NCI-H2107 treated with DMSO at 0.1 percent for 48 hours (cell line): ENCODE results near the gene FIBP.
"Not testable (repeated sequence)": the region's sequence is repeated elsewhere in the genome, so short reads cannot be mapped to it uniquely, and the experiment has no call there.

Source experiments
- DNase-seq: peaks from one replicate; lab custom pipeline; 2025; ENCODE audit not compliant: unreplicated experiment; lab: John Stamatoyannopoulos, UW

Gene FIBP

DNA sequence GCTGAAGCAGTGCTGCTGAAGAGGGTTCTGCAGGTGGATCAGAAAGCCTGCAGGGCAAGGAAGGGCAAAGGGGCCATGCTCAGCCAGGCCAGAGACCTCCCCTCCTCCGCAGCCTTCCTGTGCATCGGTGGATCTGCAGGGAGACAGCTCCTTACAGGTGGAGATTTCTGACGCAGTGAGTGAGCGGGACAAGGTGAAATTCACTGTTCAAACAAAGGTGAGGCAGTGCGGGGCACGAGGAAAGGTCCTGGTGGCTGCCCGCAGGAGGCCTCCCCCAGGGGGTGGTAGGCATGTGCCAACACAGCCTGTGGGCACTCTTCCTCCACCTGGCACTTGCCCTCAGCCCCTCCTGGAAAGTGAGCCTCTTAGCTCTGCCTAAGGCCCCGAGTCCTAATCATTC, 38.9 kb downstream of the FIBP start:
- DNase-seq: no peak

DNA sequence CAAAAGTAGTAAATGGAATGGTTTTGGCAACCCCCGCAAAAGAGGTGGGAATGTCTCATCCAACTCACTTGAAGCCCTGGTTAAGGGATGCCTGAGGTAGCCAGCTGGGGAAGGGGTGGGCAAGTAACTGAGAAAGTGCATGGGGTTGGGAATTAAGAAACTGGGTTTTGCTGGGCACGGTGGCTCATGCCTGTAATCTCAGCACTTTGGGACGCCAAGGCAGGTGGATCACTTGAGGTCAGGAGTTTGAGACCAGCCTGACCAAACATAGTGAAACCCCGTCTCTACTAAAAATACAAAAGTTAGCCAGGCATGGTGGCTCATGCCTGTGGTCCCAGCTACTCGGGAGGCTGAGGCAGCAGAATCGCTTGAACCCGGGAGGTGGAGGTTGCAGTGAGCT, 39.6 kb downstream of the FIBP start:
- not testable (repeated sequence) for DNase-seq

GRCh38 chr11:65847746-65848145, 40.5 kb downstream of the FIBP start:
- no peak for DNase-seq

GRCh38 chr11:65844231-65844872, 43.9 kb downstream of the FIBP start:
- no peak for DNase-seq

- no peak for DNase-seq
Measured at GRCh38 chr11:65843811-65844210, 44.5 kb downstream of the FIBP start.

DNA sequence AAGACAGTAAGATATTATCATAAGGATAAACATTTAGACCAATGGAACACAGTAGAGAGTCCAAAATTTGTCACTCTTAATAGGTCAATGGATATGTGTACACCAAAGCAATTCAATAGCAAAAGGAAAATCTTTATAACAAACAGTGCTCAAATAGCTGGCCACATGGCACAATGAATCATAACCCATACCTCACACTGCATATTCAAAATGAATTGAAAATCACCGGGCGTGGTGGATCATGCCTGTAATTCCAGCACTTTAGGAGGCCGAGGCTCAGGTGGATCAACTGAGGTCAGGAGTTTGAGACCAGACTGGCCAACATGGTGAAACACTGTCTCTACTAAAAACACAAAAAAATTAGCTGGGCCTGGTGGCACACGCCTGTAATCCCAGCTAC, 46.1 kb downstream of the FIBP start:
- no peak for DNase-seq

GRCh38 chr11:65834202-65834601, 54.1 kb downstream of the FIBP start:
- no peak for DNase-seq
